DMS 273 (cell line): ENCODE results near the gene SUCLG2.
A peak's percentile ranks its signal among the peaks of the same experiment; 100 is the strongest.

Experiments
- DNase-seq: peaks from one replicate; lab custom pipeline; 2025; ENCODE audit not compliant: unreplicated experiment; lab: John Stamatoyannopoulos, UW

Gene SUCLG2

DNA sequence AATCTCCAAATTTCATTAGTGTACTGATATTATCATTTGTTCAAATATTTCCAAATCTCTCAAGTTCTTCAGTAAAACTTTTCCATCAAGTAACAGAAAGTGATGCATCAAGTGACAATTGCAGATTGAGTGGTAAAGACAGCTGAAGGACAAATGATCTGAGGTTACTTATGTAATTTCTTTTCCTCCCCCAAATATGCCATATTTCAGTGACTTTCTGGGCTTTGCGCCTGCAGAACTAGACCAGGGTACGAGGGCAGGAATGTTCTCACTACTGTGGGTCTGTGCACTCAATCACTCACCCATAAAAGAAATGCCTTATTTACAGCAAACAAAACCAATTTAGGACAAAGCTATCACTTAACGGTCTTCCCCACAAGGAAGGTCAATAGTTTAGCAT is 4.7 kb downstream of the SUCLG2 start:
- DNase-seq = no peak

DNA sequence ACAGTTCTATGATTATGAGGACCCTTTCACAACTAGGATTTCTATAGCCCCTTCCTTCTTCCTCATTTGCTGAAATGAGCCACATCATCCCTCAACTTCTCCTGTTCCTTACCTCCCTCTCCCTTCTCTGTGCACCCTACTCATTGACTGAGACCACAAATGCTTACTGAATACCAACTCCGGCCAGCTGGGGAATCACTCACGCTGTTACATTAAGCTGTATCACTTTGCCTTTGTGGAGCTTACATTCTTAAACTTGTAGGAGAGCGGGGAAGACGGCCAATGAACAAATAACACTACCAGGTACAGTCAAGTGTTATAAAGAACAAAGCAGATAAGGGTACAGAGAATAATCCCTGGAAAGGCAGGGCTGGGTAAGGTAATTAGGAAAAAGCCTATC is 5.7 kb downstream of the SUCLG2 start:
- DNase-seq = no peak

DNA sequence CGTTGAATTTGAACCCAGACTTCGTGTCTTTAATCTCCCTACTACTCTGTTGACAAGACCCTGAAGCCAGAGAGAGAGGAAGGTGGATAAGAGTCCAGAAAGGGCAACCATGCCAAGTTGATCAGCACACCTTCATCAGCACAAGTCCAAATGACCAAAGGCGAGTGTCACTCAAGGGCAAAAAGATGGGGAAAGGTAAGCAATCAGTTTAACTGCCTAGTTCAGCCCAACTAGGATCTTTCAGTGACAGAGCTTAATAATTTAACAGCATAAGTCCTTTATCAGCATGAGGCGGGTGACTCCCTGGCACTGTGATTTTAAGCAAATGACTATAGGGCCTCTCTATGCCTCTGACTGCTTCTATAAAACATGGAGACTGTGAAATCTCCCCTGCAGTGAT is 6.2 kb downstream of the SUCLG2 start:
- no peak for DNase-seq

DNA sequence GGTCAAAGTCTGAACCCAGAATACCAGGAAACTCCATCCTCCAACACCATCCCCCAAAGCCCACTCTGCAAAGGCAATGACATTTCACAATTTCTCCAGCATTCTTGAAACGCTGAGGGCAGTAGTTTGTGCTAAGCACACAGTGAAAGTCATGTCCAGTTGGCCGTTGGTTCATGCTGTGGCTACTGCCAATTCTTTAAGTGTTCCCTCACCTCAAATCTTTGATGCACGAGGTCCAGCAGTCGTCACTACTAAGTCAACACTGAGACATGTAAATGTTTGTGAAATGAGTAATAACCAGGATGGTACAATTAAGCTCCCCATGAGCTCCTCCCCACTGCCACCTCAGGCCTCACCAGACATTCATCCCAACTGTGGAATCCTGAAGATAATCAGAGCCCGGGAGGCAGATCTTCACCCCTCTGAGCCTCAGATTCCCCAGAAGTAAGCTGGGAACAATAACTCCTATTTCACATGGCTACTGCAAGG is 7.0 kb downstream of the SUCLG2 start:
- no peak for DNase-seq

DNA sequence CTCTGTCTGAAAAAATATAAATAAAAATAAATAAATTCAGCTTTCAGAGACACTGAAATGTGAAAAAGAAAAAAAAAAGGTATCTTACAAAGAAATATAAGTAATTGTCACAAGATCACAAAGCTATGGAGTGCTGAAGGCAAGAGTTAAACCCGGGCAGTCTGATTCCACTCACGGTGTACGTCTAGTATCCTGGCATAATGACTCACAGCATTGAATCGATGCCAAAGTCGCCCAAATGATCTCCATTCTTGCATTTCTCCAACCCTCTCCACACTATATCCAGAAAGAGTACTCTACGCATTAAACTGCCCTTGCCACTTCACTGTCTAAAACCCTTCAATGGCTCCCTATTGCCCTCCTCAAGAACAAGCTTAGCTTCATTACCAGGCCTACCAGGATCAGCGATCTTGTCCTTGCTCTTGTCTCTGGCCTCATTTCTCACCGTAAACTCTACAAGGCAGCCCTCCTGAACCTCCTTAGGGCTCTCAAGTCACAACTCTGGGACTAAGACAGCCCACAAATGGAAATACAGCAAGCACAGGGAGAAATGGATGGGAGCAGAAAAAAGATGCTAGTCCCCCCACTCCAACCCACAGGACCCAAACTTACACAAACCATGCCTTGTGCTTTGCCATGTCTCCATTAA is 7.7 kb downstream of the SUCLG2 start:
- no peak for DNase-seq

DNA sequence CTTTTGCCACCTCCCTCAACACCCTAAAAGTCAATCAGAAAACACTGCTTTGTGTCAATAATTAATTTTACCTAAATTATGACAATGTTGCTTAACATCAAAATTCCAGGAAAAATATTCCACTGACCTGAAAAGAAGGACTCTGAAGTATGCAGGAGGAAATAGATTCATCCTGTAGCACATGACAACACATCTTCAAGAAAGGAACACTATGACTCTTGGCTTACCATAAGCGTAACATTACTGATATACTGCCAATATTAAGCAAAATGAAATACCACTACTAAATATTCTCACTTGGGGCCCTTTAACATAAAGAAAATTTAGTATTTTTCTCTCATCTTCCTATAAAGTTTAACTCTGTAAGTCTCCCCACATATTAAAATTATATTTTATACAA is 9.6 kb downstream of the SUCLG2 start:
- no peak for DNase-seq

DNA sequence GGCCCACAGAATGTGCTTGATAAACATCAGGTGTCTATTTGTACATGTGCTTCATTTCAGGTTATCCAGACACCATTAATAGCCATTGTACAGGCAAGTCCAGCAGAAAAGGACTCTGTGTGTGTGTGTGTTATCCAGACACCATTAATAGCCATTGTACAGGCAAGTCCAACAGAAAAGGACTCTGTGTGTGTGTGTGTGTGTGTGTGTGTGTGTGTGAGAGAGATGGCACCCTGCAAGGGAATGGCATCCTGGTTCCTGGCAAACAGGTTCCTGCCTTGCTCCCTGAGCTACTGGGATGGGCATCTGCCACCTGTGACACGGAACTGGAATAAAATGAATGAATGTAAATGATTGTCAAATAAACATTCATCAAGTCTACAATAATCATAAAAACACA is 11.7 kb downstream of the SUCLG2 start:
- no peak for DNase-seq

DNA sequence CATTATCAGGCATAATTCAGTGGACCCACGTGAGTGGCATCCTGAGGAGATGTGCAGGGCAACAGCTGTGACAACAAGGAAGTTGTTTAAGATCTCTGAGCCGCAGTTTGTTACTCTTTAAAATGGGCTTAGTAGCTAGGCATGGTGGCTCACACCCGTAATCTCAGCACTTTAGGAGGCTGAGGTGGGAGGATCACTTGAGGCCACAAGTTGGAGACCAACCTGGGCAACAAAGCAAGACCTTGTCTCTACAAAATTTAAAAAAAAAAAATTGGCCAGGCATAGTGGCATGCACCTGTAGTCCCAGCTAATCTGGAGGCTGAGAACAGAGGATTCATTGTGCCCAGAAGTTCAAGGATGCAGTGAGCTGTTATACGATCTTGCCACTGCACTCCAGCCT is 12.2 kb downstream of the SUCLG2 start:
- no peak for DNase-seq

DNA sequence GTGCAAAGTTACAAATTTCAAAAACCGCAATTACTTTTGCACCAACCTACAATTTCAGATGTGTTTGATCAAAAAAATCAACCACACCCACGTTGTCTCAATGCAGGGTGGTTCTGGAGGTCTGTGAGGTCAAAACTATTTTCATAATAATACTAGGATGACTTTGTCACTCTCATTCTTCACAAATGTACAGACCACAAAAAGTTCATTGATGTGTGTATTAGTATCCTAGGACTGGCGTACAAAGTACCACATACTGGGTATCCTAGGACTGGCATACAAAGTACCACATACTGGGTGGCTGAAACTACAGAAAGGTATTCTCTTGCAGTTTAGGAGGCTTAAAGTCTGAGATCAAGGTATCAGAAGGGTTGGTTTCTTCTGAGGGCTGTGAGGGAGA is 13.0 kb downstream of the SUCLG2 start:
- no peak for DNase-seq

DNA sequence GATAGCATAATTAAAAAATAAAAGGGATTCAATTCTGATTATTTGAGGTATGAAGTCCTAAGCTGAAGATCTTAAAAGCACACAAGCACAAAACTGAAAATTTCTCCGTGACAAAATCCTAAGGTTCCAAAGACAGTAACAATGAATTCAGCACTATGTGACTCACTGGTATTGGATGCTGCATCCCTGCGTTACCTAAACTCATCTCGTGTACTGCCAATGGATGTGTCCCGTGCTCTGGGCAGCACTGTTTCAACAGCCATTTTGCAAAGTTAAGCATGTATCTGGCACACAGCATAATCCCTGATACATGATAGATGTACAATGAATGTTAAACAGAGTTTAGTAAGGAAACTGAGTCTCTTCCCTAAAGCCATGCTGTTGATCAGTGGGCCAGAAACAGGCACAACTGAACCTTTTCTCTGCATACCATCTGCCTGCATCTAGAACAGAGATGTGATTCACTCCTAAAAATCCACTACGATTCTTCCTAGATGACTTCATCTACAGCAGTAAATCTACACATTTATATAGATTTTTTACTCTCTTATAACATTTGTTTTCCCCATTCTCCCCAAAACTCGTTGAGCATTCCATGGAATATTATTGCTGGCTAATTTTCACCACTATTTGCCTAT is 14.3 kb downstream of the SUCLG2 start:
- no peak for DNase-seq

DNA sequence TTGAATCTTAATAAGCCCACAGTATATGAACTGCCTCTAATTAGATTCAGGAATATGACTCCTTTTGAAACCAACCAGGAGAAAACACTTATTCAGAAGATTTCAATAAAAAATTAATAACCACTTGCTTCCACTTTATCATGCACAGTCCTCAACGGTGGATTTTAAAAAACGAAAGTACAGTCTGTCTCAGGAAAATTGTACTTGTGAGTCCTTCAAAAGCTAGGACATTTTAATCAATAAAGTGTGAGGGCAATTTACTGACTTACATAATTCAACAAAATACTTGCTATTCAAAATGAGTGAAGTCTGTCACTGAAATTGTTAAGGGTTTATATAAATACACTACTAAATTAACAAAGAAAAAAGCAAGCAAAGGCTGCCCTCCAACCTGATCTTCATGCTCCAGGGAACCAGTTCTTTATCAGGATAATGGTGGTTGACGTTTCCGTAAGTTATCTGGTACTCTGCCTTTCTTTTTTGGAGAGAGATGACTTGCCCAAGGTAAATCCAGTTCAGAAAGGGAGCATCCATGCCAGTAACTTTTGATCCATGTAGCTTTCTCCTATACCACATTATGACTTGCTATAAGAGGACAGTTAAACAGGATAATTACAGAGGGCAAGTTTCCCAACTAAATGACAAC is 17.0 kb downstream of the SUCLG2 start:
- DNase-seq = no peak

DNA sequence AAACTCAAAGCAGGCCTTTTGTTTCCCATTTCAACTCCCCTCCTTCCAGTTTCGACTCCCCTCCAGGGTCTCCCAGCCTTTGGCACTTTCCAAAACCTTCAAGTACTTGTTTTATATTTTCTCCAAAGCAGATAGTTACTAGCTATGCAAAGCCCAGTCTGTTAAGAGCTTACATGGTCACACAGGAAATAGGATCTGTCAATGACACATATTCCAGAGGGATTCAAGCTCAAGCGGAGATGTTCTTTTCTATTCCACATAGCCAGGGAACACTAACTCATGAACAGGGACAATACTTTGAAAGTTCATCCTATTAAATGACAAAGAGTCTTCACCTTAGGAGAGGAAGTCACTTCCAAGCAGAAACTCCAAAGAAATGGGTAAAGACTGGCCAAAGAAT is 18.6 kb downstream of the SUCLG2 start:
- no peak for DNase-seq

DNA sequence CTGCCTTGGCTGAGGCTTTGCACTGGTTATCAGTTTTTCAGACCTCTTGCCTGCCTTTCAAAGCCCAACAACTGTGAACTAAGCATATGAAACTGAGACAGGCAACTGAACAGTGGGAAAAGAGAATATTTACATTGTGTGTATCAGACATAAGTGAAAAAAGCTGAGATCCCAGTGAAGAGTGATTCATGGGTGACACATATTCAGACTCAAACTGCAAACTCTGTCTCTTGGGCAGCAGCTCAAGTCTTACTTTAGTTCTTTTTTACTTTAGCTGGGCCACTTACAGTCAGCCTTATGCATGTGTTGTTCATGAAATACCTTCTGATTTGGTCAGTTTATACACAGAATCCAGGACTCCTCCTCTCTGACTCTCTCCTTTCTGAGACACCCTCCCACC is 19.2 kb downstream of the SUCLG2 start:
- DNase-seq = no peak

DNA sequence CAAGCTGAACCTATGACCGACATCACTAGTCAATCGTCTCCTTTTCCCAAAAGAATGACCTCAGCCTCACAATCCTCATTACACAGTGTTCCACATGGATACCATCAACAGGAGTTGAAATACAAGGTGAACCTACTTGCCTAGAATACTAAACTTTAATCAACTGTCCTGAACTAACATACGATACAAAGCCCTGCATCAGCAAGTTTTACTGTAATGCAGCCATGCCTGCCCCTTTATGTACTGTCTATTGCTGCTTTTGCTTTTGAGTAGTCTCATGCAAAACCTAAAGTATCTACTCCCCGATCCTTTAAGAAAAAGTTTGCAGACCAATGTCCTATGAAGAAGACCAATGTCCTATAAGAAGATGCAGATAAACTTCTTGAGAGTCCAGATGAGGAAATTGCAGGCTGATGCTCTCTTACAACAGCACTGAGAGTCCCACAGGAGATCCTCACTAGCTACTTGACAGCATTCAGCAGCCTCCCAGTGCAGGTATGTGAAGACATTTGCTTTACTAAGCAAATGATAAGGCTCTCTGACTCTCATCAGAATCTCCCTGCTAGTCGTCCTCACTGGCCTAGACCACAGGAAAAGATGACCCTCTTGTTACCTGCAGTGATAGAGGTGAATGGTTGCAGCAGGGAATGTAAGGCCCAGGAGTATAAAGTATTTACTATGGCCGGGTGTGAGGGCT is 23.6 kb downstream of the SUCLG2 start:
- no peak for DNase-seq

DNA sequence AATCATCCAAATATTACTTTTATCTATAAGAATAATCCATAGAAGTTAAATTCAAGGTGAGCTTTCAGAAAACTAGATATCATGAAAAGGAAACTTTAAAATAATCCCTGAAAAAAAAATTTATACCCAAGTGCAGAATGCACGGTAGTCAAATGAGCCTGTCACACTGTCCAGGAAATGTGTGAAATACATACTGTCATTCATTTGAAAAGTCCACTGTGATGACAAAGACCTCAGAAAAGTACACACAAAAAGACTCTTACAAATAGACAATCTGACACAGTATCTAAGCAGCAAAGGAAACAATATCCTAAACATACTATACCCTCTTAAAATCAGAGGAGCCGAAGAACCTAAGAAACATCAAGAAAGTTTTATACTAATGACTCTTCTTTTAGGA is 29.7 kb downstream of the SUCLG2 start:
- no peak for DNase-seq

DNA sequence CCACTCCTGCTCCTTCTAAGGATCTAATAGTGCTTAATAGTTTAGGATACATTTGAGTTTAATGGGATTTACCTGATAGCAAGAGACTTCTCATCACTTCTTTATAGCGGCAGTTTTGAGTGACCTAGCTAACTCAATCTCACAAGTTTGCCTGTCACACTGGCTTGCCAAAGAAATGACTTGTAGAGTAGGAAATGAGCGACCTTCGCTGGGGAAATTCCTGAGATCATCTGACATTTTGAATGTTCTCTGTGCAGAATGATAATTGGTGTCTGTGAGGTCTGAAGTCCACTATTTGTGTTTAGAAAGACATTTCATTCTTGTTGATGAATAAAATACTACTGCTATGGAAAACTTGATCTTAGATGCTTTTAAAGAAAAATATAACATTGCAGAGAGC is 30.3 kb downstream of the SUCLG2 start:
- DNase-seq = no peak

DNA sequence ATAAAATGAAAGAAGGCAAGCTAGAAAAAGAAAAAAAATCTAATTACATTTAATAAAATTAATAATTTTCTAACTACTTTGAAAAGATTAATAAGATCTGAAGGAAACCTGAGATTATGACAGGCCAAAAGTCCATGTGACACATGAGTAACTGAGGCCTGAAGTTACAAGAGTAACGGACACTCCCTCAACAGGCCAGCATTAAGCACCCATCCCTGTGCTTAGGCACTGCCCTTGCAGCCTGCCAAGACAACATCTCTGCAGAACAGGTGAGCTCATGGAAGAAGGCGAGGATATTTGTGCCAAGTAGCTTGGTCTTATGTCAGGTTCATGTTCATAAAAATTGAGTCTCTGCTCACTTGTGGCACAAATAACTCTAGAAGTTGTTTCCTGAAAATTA is 31.8 kb downstream of the SUCLG2 start:
- no peak for DNase-seq

DNA sequence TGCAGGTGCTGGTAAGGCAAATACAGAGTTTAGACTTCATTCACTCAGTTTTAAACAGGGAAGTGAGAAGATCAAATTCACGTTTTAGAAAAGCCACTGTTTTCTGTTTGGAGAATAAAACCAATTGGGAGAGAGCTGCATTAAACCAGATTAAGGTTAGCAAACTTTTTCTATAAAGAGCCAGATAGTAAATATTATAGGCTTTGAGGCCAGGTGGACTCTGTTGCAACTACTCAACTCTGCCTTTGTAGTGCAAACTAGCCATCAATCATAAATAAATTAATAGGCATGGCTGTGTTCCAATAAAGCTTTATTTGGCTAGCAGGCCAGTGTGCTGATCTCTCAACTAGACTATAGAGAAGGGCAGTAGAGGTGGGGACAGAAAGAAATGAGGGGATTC is 33.5 kb downstream of the SUCLG2 start:
- peak; percentile 1 for DNase-seq

DNA sequence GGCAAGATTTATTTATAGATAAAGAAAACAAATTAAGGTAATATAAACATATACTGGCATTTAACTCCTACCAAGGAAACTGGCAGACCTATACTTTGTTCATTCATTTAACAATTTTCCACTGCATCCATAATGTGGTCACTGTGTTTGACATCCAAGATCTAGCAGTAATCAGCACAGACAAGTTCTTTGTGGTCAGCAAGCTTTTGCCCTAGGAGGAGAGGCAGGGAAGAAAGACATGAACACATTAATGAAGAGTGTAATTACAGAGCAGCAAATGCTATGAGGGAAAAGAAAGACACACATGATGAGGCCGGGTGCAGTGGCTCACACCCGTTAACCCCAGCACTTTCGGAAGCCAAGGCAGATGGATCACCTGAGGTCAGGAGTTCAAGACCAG is 34.4 kb downstream of the SUCLG2 start:
- no peak for DNase-seq

DNA sequence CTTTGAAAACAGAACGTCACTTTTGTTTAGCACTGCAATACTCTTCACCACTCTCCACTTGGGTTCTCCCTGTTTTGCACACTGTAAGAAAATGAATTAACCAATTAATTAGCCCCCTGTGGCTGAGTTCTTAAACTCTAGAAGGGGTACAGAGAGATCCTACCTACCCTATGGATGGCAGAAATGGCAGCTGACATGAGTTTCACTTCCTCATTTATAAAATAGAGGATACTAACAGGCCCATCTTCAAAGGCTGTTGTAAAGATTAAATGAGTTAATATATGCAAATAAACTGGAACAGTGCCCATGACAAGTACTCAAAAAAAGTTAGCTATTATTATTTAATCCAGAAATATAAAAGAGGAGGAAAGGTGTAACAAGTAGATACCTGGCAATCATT is 36.9 kb downstream of the SUCLG2 start:
- no peak for DNase-seq

DNA sequence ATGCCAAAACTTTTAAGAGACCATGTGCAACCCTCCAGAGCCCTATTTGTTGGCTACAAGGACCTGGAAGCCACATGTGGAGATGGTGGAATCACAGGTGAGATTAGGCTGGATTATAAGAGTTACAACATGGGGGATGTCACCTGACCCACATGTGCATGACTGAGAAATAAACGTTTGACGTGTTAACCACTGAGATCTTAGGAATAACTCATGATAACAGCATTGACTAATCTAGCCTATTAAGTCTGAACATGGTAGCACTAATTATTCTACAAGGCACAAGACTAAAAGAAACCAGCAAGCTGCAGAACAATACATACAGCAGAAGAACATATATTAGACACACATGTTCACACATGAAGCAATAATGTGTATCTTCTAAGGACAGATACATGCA is 38.4 kb downstream of the SUCLG2 start:
- no peak for DNase-seq

DNA sequence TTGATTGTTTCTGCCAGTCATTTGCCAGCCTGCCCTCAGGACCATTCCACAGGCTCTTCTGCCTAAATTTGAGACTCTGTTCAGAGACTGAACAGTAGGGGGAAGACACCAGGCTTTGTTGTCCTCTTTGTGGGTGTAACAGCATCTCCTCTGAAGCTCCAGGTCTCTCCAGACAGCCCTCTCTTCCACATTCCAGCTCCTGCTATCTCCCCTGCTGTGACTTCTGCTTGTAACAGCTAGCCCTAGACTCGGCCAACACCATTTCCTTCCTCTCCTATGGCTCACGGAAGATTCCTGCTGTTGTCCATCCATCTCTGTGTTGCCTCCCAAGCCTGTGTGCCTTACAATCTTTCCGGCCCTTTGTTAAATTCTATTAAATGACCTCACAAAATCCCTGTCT is 40.2 kb downstream of the SUCLG2 start:
- DNase-seq = no peak
